ENCODE results near the gene FAAP24.
A peak's percentile ranks its signal among the peaks of the same experiment; 100 is the strongest.
"Not testable (repeated sequence)": the region's sequence is repeated elsewhere in the genome, so short reads cannot be mapped to it uniquely, and the experiment has no call there.

The FAAP24 gene

GRCh38 chr19:32971715-32972540 is at the start of gene FAAP24, which contains the start of gene CEP89:
TSS of gene FAAP24 (plus strand) at chr19:32972242. CDS start at chr19:32973197, 955 bp downstream.
TSS of gene CEP89 (minus strand) at chr19:32971958. CDS start at chr19:32971874, 84 bp downstream.
- DNase-seq = peak; percentile 97

GRCh38 chr19:32924200-32924599 is 47.8 kb upstream of the FAAP24 start:
- DNase-seq = no peak

- DNase-seq = no peak
Measured at GRCh38 chr19:32928806-32929205, 43.2 kb upstream of the FAAP24 start.

- DNase-seq = no peak
Measured at GRCh38 chr19:32930567-32930966, 41.5 kb upstream of the FAAP24 start.

- DNase-seq = no peak
Measured at GRCh38 chr19:32933571-32933970, 38.5 kb upstream of the FAAP24 start.

- DNase-seq = no peak
Measured at GRCh38 chr19:32935629-32936028, 36.4 kb upstream of the FAAP24 start.

- DNase-seq = no peak
Measured at GRCh38 chr19:32936065-32936464, 36.0 kb upstream of the FAAP24 start.

- DNase-seq = not testable (repeated sequence)
Measured at GRCh38 chr19:32941273-32941672, 30.8 kb upstream of the FAAP24 start.

- no peak for DNase-seq
Measured at GRCh38 chr19:32945260-32945659, 26.8 kb upstream of the FAAP24 start.

- DNase-seq = no peak
Measured at GRCh38 chr19:32966750-32967149, 5.3 kb upstream of the FAAP24 start.

GRCh38 chr19:32969549-32969948 is 2.5 kb upstream of the FAAP24 start:
- no peak for DNase-seq

GRCh38 chr19:32971012-32971595 is 938 bp upstream of the FAAP24 start:
- DNase-seq = no peak

GRCh38 chr19:32976223-32976805 is 4.3 kb downstream of the FAAP24 start:
- DNase-seq = peak; percentile 29

GRCh38 chr19:32977280-32977679 is 5.2 kb downstream of the FAAP24 start:
- no peak for DNase-seq

- not testable (repeated sequence) for DNase-seq
Measured at GRCh38 chr19:32977813-32978212, 5.8 kb downstream of the FAAP24 start.

- not testable (repeated sequence) for DNase-seq
Measured at GRCh38 chr19:32979807-32980206, 7.8 kb downstream of the FAAP24 start.

- DNase-seq = not testable (repeated sequence)
Measured at GRCh38 chr19:32982488-32982887, 10.4 kb downstream of the FAAP24 start.

GRCh38 chr19:32988254-32988653 is 16.2 kb downstream of the FAAP24 start:
- not testable (repeated sequence) for DNase-seq

GRCh38 chr19:32988724-32989123 is 16.7 kb downstream of the FAAP24 start:
- no peak for DNase-seq

- not testable (repeated sequence) for DNase-seq
Measured at GRCh38 chr19:32995966-32996365, 23.9 kb downstream of the FAAP24 start.

- DNase-seq = not testable (repeated sequence)
Measured at GRCh38 chr19:32997061-32997464, 25.0 kb downstream of the FAAP24 start.

GRCh38 chr19:32997716-32998355 is 25.8 kb downstream of the FAAP24 start:
- no peak for DNase-seq

GRCh38 chr19:32998722-32999121 is 26.7 kb downstream of the FAAP24 start:
- no peak for DNase-seq
